Suppressor macrophage (primary cell): ENCODE results near the gene ROBO4.
A peak's percentile ranks its signal among the peaks of the same experiment; 100 is the strongest.

Experiments
- DNase-seq, 4 experiments: peaks; one replicate each; pipeline ENCODE4 v3.0.0-alpha.2; 2020 to 2022

Gene ROBO4

GRCh38 chr11:124840666-124841065 is 57.0 kb downstream of the ROBO4 start:
- no peak for DNase-seq

DNA sequence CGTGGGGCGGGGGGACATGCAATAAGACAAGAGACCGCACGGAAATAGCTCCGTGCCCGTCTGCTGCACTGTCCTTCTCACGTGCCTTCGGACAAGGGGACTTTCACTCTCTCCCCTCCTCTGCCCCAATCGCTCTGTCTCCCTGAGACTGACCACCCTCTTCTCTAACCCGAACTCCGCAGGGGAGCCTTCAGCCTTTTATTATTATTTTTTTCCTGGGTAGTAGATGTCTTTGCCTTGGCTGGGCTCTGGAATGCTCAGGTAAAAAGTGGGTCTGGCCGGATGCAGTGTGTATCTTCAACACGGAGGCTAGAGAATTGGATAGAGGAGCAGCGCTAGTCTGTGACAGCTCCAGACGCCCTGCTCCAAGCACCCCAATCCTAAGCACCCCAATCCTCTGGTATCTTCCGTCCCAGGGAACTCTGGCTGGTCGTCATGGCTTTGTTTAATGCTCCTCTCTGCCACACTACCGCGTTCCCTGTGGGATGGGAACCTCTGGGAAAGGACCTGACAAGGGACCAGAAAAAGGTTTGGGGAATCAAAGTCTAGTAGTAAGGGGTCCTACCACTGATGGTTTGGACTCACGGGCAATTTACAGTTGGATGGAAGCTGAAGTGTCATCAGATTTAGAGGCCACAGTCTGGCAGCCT is 57.6 kb downstream of the ROBO4 start:
- DNase-seq: no peak

GRCh38 chr11:124839128-124839971 is 58.3 kb downstream of the ROBO4 start:
- peak in 1 of 4 experiments; percentile 26 for DNase-seq

GRCh38 chr11:124838805-124839127 is 58.9 kb downstream of the ROBO4 start:
- no peak for DNase-seq

DNA sequence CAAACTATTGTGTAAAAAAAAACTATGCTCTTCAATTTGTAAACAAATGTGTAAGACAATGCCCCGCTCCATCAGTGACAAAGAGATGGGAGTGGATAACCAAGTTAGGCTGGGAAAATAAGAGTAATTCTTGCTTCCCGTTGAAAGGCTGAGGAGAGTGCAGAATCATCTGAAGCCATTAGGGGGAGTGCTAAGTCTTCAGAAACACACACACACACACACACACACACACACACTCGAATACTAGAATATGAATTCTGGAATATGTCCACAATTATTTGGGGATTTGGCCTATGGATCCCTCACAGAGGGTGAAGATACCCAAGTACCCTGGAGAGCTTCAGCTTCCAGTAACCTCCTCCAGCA is 60.2 kb downstream of the ROBO4 start:
- DNase-seq: peak; percentile 55 to 80 (median 74)

GRCh38 chr11:124835918-124836317 is 61.7 kb downstream of the ROBO4 start:
- DNase-seq: no peak

- no peak for DNase-seq
Measured at GRCh38 chr11:124834526-124835180, 63.0 kb downstream of the ROBO4 start.
